GM15510 (cell line): ENCODE results near the gene ZNF280B.

Experiments used
- POLR2A ChIP-seq: IDR thresholded peaks from 3 replicates; pipeline ENCODE4 v1.6.1; 2011; ENCODE audit warnings: borderline replicate concordance; ENCODE audit not compliant: insufficient read length; ENCODE audit errors: extremely low read depth

The ZNF280B gene

DNA sequence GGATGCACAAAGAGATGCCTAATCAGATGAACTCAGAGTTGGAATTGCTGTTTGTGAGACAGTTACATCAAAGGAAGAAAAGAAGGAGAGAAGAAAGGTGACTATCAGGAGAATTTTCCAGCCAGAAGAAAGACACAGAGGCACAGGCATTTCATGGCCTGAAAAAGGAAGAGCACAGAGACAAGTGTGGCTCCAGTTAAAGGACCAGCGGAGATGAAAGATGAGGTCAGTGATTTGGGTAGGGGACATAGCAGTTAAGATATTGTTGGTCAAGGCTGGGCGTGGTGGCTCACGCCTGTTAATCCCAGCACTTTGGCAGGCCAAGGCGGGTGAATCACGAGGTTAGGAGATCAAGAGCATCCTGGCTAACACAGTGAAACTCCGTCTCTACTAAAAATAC is 15.0 kb upstream of the ZNF280B start:
- no peak for TF ChIP-seq POLR2A

DNA sequence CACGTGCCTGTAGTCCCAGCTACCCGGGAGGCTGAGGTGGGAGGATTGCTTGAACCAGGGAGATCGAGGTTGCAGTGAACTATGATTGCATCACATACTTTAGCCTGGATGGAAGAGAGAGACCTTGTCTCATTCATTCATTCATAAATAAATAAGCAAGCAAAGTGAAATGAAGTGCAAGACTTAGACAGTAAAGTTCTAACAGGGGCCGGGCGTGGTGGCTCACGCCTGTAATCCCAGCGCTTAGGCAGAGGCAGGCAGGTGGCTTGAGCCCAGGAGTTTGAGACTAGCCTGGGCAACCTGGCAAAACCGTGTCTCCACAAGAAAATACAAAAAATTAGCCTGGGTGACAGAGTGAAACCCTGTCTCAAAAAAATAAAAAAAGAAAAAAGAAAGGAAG is 13.1 kb upstream of the ZNF280B start:
- TF ChIP-seq POLR2A: no peak

DNA sequence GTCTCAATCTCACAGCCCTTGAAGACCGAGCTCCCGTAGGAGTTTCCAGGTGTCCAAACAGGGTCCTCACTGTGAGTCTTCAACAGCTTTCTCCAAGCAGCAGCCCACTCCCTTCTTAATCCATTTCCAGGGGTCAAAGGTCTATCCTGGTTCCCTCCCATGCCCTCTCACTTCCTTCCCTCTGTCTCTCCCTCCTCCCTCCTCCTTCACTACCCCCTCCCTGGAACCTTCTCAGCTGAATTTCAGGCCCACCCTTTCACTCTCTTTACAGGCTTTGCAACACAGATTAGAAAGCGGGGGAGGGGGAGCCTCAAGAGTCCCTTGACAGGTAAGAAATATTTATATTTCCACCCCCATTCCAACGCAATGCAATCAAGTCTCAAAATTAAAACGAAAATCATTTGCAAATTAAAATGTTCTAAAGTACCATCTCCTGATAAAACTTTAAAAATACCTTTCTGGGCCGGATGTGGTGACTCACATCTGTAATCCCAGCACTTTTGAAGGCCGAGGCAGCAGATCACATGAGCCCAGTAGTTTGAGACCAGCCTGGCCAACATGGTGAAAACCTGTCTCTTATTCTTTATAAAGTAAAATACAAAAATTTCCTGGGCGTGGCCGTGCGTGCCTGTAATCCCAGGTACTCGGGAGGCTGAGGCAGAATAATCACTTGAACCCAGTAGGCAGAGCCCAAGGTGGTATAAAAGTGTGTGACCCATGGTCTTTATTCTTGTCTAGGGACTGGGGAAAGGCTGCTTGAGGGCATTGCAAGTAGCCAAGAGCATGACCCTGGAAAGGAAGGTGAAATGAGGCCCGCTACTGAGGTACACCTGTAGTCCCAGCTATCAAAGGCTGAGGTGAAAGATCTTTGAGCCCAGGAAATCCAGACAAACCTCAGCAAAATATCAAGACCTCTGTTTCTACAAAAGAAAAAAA is 12.4 kb upstream of the ZNF280B start:
- TF ChIP-seq POLR2A: no peak

GRCh38 chr22:22520020-22520656 is 11.6 kb upstream of the ZNF280B start, which contains the start of gene ZNF280A:
TSS of gene ZNF280A (minus strand) at chr22:22520270. CDS start at chr22:22515630, 4,640 bp downstream.
- TF ChIP-seq POLR2A: no peak

DNA sequence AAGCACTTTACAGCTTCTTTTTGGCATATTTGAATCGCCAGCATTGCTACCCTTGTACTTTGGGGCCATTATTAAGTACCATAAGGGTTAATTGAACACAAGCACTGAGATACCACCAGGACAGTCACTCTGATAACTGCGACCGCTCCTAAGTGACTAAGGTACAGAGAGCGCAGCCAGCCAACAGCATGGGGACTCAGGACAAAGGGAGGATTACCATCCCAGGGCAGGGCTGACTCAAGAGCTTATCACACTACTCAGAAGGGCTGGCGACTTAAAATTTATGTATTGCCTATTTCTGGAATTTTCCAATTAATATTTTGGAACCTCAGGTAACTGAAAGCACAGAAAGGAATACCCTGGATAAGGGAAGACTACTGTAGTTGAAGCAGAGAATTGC is 11.0 kb upstream of the ZNF280B start:
- TF ChIP-seq POLR2A: no peak

DNA sequence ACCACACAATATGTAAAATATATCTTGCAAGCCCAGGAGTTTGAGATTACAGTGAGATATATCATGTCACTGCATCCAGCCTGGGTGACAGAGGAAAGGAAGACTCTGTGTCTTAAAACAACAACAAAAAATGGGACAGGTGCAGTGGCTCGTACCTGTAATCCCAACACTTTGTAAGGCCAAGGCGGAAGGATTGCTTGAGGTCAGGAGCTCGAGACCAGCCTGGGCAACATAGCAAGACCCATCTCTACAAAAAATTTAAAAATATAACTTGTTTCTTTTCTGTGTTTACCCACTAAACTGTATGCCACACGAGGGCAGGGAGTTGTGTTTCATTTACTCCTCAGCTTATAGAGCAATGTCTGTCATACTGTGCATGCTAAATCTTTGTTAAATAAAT is 8.4 kb upstream of the ZNF280B start:
- TF ChIP-seq POLR2A: no peak

DNA sequence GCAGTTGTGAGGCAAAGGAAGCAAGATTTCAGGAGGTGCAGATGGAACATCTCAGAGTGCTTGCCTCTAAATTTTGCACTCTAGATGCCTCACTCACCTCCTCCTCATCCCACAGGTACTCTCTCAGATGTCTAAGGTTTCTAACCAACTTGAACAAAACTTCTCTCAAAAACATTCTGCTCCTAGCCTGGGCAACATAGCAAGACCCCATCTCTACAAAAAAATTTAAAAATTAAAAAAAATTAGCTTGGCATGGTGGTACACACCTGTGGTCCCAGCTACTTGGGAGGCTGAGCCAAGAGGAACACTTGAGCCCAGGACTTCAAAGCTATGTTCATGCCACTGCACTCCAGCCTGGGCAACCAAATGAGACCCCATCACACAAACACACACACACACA is 7.3 kb upstream of the ZNF280B start:
- TF ChIP-seq POLR2A: no peak

GRCh38 chr22:22513619-22514018 is 5.1 kb upstream of the ZNF280B start:
- TF ChIP-seq POLR2A: no peak

DNA sequence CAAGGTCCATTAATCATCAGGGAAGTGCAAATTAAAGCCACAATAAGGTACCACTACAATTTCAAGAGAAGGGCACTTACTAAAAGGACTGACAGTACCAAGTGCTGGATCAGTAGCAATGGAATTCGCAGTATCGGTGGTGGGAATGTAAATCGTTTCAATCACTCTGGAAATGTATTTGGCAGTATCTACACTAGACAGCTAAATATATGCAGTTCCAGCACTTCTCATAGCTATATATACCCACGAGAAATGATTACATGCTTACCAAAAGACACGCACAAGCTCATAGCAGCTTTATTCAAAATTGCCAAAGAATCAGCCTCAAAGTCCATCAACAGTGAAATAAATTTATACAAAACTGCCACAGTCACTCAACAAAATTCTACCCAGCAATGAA is 4.4 kb upstream of the ZNF280B start:
- TF ChIP-seq POLR2A: no peak

GRCh38 chr22:22507743-22508273 is 734 bp downstream of the ZNF280B start:
- TF ChIP-seq POLR2A: no peak

GRCh38 chr22:22506736-22507135 is 1.8 kb downstream of the ZNF280B start:
- no peak for TF ChIP-seq POLR2A

DNA sequence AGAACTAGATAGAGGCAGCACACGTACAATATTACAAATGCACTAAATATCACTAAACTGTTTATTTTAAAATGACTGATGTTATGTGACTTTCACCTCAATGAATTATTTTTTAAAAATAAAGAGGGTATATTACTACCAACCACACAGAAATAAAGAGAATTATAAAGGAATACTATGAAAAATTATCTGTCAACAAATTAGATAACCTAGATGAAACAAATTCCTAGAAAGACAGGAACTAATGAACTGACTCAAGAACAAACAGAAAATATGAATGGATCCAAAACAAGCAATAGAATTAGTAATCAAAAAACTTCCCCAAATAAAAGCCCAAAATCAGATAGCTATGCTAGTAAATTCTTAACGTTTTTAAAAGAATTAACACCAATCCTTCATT is 10.3 kb downstream of the ZNF280B start:
- no peak for TF ChIP-seq POLR2A

DNA sequence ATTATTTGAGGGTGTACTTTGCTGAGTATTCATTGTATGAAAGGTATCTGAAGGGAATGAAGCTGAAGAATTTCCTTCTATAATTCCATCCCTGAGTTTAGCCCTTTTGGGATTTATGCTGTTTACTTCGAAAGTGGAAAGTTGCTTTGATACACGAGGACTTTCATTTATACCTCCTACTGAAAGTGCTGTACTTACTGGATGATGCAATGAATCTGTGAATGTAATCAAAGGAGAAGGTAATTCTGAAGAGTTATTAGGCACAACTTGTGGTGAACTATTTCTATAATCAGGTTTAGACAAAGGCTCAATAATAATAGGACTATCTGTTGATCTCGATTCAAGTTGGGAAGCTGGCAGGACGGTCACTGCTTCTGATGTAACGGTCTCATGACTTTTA is 19.8 kb downstream of the ZNF280B start:
- no peak for TF ChIP-seq POLR2A

DNA sequence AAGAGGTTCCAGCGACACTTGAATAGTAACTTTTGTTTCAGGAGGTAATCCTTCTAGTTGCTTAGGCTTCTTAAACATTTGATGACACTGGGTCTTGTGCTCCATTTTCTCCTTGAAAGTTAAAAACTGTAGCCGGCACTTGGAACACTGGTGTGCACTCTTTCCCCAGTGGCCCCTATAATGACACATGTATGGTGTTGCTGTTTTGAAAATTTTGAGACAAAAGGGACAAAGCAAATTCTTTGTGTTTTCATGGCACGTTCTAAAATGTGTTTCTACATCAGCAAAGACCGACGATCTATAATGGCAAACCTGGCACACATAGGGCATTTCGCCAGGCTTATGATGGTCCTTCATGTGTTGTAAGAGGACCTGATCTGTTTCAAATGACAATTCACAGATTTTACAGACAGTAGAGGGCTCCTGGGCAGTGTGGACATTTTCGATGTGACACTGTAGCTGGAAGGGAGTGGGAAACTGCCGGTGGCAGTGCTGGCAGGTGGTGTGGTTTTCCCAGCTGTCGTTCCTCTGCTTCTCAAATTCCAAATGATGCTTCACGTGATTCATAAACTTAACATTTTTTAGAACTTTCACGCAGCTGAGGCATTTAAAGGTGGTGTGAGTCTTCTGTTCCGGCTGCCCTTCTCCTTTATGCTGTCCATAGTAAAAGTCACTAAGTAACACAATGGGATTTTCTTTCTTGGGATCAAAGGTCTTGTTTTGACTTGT is 20.5 kb downstream of the ZNF280B start:
- TF ChIP-seq POLR2A: no peak

- no peak for TF ChIP-seq POLR2A
Observed at GRCh38 chr22:22487059-22487458, 21.5 kb downstream of the ZNF280B start.
